ENCODE data around the gene LDLRAD4.

LDLRAD4 gene

DNA sequence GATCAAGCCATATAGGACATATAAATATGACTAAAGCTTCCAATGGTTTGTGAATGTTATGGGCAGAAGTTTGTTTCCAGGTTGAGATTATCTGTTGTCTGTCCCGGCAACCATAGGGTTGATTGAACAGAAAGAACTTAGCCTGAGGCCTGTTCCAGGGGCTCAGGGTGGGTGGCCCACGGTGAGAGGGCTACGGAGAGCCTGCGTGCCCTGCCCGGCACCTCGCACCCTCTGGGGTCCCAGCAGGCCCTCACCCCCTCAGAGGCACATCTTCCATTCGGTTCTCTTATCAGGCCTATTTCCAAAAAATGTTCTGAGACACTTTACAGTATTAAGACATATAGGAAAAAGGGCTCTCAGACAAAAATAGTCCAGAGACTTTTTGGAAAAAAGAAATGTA is 40.4 kb upstream of the LDLRAD4 start:
- Histone ChIP-seq H3K79me2 (no peaks in the 10 kb centered on the region), H3K9me3 (ENCODE audit: control insufficient read depth, low read length) (no peaks in the 10 kb centered on the region), H3K27ac (no peak overlapping the region), H3K4me2 (ENCODE audit: low read length) (no peak overlapping the region), H3K4me1 (no peaks in the 10 kb centered on the region), H3K27me3 (ENCODE audit: control insufficient read depth, insufficient read depth, low read length) (no peaks in the 10 kb centered on the region), H3K4me3 (ENCODE audit: low read depth, low read length) (no peak overlapping the region), H2AFZ (no peak overlapping the region), H3K36me3 (ENCODE audit: control insufficient read depth, insufficient read depth, low read length) (no peaks in the 10 kb centered on the region), H3K9ac (no peak overlapping the region)
- TF ChIP-seq, protein P1, sequence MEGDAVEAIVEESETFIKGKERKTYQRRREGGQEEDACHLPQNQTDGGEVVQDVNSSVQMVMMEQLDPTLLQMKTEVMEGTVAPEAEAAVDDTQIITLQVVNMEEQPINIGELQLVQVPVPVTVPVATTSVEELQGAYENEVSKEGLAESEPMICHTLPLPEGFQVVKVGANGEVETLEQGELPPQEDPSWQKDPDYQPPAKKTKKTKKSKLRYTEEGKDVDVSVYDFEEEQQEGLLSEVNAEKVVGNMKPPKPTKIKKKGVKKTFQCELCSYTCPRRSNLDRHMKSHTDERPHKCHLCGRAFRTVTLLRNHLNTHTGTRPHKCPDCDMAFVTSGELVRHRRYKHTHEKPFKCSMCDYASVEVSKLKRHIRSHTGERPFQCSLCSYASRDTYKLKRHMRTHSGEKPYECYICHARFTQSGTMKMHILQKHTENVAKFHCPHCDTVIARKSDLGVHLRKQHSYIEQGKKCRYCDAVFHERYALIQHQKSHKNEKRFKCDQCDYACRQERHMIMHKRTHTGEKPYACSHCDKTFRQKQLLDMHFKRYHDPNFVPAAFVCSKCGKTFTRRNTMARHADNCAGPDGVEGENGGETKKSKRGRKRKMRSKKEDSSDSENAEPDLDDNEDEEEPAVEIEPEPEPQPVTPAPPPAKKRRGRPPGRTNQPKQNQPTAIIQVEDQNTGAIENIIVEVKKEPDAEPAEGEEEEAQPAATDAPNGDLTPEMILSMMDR (IDR thresholded peaks at IDR 0.05) = no peak

DNA sequence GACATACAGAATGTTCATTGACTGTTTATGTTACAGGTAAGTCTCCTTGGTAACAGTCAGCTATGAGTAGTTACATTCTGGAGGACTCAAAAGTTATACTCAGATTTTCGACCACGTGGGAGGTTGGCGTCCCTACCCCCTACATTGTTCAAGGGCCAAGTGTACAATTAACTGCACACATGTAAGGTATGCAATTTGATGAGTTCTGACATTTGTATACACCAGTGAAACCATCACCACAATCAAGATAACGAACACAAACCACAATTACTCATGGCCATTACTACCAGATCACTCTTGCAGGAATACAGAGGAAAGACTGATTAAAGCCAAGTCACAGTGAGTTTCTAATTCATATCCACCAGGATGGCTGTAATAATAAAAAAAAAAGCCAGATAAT is 39.6 kb upstream of the LDLRAD4 start:
- Histone ChIP-seq H2AFZ (no peak overlapping the region), H3K27ac (no peak overlapping the region), H3K4me2 (ENCODE audit: low read length) (no peak overlapping the region), H3K36me3 (ENCODE audit: control insufficient read depth, insufficient read depth, low read length) (no peaks in the 10 kb centered on the region), H3K79me2 (no peaks in the 10 kb centered on the region), H3K9me3 (ENCODE audit: control insufficient read depth, low read length) (no peaks in the 10 kb centered on the region), H3K4me1 (no peaks in the 10 kb centered on the region), H3K4me3 (ENCODE audit: low read depth, low read length) (no peak overlapping the region), H3K9ac (no peak overlapping the region), H3K27me3 (ENCODE audit: control insufficient read depth, insufficient read depth, low read length) (no peaks in the 10 kb centered on the region)
- TF ChIP-seq, protein P1 (IDR thresholded peaks at IDR 0.05) = no peak

DNA sequence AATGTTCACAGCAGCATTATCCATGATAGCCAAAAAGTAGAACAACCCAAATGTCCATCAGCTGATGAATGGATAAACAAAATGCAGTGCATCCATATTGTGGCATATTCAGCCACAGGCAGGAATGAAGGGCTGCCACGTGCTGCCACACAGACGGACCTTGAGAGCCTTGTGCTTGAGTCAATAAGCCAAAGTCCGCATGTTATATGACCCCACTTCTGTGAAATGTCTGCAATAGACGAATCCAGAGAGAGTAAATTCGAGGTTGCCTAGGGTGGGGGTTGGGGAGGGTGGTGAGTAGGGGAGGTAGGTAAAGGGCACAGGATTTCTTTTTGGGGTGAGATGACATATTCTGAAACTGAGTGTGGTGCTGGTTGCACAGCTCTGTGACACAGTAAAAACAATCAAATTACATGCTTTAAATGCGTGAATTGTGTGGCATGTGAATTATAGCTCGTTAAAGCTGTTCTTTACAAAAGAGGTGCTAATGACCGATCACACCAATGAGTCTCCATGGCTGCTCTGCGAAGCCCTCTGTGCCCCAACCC is 38.9 kb upstream of the LDLRAD4 start:
- no peaks in the 10 kb centered on the region for H3K27me3 ChIP-seq (ENCODE audit: control insufficient read depth, insufficient read depth, low read length)
- H2AFZ ChIP-seq = no peak overlapping the region
- H3K27ac ChIP-seq = no peak overlapping the region
- H3K4me2 ChIP-seq (ENCODE audit: low read length) = no peak overlapping the region
- no peaks in the 10 kb centered on the region for H3K4me1 ChIP-seq
- H3K79me2 ChIP-seq = no peaks in the 10 kb centered on the region
- H3K36me3 ChIP-seq (ENCODE audit: control insufficient read depth, insufficient read depth, low read length) = no peaks in the 10 kb centered on the region
- H3K9me3 ChIP-seq (ENCODE audit: control insufficient read depth, low read length) = no peaks in the 10 kb centered on the region
- no peak overlapping the region for H3K4me3 ChIP-seq (ENCODE audit: low read depth, low read length)
- TF ChIP-seq, protein P1 (IDR thresholded peaks at IDR 0.05) = no peak
- H3K9ac ChIP-seq = no peak overlapping the region

DNA sequence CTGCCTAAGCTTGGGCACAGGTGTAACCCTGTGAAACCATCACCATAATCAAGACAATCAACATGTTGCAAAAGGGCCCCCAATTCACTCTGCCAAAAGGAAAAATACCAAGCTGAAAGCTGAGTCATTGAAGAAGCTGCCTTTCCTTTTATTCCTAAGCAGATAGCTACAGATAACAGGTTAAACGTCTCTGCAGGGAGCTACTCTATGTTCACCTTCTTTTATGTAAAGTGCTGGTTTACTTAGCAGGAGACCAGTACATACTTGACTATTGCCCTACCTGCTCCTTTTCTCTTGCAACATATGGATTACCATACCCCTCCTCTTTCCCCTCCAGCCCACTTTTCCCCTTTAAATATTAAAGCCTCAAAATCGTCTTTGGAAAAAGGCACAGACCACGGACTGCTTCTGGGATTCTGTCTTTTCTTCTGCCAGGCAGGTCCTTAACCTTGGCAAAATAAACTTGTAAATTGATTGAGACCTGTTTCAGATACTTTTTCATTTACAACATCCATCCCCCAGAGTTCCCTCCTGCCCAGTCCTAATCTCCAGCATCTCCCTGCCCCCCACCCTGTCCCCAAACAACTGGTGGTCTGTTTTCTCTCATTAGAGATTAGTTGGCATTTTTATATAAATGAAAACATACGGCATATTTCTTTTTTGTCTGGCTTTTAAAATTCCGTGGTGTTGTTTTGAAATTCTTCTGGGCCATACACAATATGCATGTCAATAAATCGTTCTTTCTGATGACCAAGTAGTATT is 37.8 kb upstream of the LDLRAD4 start:
- Histone ChIP-seq H3K79me2 (no peaks in the 10 kb centered on the region), H3K36me3 (ENCODE audit: control insufficient read depth, insufficient read depth, low read length) (no peaks in the 10 kb centered on the region), H3K27ac (no peak overlapping the region), H3K4me2 (ENCODE audit: low read length) (no peak overlapping the region), H2AFZ (no peak overlapping the region), H3K4me1 (no peaks in the 10 kb centered on the region), H3K9me3 (ENCODE audit: control insufficient read depth, low read length) (no peaks in the 10 kb centered on the region), H3K27me3 (ENCODE audit: control insufficient read depth, insufficient read depth, low read length) (no peaks in the 10 kb centered on the region), H3K9ac (no peak overlapping the region), H3K4me3 (ENCODE audit: low read depth, low read length) (no peak overlapping the region)
- TF ChIP-seq, protein P1 (IDR thresholded peaks at IDR 0.05) = no peak

DNA sequence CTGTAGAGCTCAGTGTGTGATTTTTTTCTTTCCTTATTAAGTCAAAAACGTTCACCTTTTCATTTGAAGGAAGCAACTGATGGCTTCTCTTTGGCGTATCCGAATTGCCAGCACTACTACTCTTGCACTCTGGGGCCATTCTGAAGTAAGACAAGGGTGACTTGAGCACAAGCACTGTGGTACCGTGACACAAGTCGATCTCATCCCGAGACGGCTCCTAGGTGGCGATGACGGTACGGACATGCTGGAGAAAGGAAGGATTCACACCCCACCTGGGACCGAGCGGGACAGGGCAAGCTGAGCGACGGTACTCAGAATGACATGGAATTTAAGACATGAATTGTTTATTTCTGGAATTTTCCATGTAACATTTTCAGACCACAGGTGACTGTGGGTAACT is 36.8 kb upstream of the LDLRAD4 start:
- Histone ChIP-seq H3K79me2 (no peaks in the 10 kb centered on the region), H3K4me2 (ENCODE audit: low read length) (no peak overlapping the region), H3K36me3 (ENCODE audit: control insufficient read depth, insufficient read depth, low read length) (no peaks in the 10 kb centered on the region), H3K4me3 (ENCODE audit: low read depth, low read length) (no peak overlapping the region), H2AFZ (no peak overlapping the region), H3K4me1 (no peaks in the 10 kb centered on the region), H3K27ac (no peak overlapping the region), H3K27me3 (ENCODE audit: control insufficient read depth, insufficient read depth, low read length) (no peaks in the 10 kb centered on the region), H3K9ac (no peak overlapping the region), H3K9me3 (ENCODE audit: control insufficient read depth, low read length) (no peaks in the 10 kb centered on the region)
- TF ChIP-seq, protein P1 (IDR thresholded peaks at IDR 0.05) = no peak
